Epidermal melanocyte (primary cell): Measurements from ENCODE around the gene TCTN1.
"Not testable (repeated sequence)": the region's sequence is repeated elsewhere in the genome, so short reads cannot be mapped to it uniquely, and the experiment has no call there.

Experiments
- DNase-seq: peaks from one replicate; pipeline ENCODE4 v3.0.0; 2011; ENCODE audit warnings: low spot score; ENCODE audit not compliant: insufficient read length

The TCTN1 gene

DNA sequence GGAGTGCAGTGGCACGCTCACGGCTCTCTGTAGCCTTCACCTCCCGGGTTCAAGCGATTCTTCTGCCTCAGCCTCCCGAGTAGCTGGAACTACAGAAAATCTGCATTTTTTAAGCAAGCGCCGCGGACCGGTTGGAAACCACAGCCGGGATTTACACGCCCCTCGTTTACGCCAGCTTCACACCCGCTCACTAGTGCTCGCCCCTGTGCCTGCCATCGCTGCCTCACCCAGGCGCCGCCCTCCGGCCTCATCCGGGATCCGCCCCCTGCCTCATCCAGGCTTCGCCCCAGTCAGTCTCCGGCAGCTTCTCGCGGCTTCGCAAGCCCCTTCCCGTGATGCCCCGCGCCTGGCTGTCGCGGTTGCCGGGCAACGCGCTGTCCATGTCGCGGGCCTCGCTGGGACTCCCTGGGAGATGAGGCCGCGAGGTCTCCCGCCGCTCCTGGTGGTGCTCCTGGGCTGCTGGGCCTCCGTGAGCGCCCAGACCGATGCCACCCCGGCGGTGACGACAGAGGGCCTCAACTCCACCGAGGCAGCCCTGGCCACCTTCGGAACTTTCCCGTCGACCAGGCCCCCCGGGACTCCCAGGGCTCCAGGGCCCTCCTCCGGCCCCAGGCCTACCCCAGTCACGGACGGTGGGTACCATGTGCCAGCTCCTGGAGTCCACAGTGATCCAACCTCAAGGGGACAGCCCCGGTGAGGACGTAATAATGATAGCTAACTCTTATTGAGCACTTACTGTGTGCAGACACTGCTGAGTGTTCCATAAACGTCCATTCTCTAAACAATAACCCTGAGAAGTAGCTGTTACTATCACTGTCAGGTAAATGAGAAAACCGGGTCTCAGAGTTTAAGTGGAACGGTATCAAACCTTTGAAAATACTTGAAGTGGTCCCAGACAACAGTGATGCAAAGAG is at the start of gene TCTN1:
Gene TCTN1 (plus strand): TSS at position 359 of the 914 bp plus-strand sequence. CDS start 54 bp downstream, at position 413.
- peak; percentile 97 for DNase-seq

DNA sequence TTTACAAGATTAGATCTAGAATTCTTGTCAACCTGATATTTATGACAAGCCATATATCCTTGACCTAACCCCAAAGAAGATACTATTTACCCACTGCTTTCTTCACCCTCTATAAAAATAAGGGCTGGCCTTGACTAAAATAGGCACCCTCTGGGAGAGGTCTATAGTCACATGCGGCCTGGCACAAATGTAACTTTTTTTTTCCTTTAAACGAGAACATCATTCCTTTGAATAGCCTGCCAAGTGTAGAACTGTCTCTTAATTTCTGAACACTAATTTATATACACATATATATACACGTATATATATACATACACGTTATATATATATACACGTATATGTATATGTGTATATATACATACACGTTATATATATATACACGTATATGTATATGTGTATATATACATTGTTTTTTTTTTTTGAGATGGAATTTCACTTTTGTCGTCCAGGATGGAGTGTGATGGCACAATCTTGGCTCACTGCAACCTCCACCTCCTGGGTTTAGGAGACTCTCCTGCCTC is 49.4 kb upstream of the TCTN1 start:
- no peak for DNase-seq

DNA sequence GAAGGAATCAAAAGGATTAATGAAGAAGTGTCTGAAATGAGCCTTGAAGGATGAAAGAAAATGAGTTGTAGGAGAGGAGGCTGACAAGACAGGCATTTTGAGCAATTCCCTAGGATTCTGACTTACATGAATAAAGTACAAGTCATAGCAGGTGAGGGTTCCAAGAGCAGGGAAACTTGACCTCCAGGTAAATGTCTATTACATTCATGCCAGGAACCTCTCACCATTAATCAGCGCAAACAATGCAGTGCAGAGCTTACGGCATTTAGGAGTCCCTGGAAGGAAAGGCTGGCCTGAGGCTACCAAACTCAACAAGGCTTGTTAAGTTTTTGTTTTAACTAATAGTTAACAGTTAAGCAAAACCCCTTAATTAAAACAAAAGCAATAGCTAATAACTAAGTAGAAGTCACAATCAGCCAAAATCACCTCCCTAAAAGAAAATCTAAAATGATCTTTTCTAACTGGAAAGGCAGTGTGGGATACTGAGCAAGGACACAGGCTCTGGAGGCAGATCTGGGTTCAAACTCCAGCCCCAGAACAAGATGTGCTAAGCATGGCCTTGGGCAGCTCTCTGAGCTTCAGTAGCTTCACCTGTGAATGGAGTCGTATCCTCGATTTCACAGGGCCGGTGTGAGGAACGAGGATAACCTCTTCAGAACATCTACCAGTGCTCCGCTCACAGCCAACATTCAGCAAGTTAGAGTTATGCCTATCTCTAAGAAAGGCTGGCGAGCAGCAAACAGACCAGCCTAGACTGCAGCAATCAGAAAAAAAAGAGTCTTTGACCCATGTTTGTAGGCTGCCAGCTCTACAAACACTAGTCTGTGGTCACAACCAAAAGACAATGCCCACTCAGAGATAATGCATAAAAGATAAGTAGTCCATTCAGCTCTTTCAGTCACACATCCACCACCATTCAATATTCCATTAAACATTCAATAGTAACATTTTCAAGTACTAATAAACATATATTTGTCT is 47.7 kb upstream of the TCTN1 start:
- no peak for DNase-seq

DNA sequence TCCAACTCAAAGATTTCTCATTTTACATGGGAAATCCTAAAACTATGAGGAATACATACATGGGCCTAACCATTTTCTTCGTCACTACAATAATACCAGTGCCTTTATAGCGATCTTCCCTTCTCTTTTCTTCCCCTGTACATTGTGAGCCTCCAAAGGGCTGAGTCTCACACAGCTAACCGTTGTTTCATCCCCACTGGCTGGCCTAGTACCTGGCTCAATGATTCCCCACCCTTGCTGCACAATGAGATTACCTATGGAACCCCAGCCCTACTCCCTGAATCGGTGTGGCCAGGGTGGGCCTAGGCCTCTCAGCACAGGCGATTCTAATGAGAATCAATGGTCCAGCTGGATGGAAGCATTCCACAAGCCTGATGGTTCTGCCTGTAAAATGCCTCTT is 46.9 kb upstream of the TCTN1 start:
- DNase-seq: no peak

DNA sequence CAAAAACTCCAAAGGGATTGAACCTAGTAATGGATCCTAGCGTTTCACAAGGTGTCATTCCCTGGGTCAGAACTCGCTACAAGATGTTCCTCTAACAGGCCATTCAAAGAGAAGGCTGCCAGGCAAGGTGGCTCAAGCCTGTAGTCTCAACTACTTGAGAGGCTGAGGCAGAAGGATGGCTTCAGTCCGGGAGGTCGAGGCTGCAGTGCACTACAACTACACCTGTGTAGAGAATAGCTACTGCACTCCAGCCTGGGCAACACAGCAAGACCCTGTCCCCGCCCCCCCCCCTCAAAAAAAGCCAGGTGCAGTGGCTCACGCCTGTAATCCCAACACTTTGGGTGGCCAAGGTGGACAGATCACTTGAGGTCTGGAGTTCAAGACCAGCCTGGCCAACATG is 45.2 kb upstream of the TCTN1 start:
- no peak for DNase-seq

DNA sequence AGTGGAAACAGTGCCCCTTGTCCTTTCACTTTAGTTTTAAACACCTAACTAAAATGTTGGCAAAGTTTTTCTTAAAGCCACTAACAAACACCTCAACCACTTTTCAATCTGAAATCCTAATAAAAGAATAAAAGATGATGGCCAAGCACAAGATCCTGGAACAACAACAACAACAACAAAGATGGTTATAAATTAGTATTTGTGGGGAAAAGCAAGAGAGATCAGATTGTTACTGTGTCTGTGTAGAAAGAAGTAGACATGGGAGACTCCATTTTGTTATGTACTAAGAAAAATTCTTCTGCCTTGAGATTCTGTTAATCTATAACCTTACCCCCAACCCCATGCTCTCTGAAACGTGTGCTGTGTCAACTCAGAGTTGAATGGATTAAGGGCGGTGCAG is 44.1 kb upstream of the TCTN1 start:
- DNase-seq: not testable (repeated sequence)

DNA sequence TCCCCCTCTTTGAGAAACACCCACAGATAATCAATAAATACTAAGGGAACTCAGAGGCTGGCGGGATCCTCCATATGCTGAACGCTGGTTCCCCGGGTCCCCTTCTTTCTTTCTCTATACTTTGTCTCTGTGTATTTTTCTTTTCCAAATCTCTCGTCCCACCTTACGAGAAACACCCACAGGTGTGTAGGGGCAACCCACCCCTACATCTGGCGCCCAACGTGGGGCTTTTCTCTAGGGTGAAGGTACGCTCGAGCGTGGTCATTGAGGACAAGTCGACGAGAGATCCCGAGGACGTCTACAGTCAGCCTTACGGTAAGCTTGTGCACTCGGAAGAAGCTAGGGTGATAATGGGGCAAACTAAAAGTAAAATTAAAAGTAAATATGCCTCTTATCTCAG is 43.1 kb upstream of the TCTN1 start:
- DNase-seq: not testable (repeated sequence)

DNA sequence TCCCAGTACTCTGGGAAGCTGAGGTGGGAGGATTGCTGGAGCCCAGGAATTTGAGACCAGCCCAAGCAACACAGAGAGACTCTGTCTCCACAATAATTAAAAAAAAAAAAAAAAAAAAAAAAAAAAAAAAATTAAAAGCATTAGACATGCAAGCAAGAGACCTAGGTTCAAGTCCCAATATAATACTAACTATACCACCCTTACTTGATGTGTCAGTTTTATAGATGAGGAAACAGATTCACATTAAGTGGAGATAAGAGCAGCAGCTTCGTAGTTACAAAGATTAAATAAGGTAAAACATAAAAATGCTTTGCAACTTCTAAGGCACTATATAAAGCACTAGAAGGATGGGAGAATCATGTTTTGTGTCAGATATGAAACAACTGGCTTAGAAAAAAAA is 39.9 kb upstream of the TCTN1 start:
- no peak for DNase-seq

DNA sequence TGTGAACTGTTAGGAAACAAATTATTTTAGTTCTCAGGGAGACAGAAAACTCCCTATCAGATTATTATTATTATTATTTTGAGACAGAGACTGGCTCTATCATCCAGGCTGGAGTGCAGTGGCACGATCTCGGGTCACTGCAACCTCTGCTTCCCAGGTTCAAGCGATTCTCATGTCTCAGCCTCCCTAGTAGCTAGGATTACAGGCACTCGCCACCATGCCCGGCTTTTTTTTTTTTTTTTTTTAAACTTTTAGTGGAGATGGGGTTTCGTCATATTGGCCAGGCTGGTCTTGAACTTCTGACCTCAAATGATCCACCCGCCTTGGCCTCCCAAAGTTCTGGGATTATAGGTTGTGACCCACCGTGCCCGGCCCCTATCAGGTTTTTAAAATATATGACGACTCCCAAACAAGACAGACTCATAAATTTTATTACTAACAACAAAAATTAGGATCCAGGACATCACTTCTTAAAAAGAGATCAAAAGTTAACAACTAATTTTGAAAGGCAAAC is 39.2 kb upstream of the TCTN1 start:
- not testable (repeated sequence) for DNase-seq

DNA sequence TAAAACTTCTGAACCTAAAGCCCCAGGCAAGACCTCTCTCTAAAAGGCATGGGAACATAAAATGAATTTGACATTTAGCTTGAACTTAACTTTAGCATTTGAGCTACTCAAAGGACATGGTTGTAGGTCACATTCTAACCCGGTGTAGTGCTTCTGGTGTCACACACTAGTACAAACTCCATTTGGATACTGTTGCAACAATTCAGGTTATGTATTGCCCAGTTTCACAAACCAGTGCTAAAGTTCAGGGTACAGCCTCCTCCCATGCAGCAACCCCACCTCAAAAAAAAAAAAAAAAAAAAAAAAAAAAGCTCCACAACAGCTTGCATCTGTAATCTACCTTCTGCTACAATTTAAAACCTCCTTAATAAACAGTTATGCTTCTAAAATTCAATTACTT is 38.6 kb upstream of the TCTN1 start:
- no peak for DNase-seq

DNA sequence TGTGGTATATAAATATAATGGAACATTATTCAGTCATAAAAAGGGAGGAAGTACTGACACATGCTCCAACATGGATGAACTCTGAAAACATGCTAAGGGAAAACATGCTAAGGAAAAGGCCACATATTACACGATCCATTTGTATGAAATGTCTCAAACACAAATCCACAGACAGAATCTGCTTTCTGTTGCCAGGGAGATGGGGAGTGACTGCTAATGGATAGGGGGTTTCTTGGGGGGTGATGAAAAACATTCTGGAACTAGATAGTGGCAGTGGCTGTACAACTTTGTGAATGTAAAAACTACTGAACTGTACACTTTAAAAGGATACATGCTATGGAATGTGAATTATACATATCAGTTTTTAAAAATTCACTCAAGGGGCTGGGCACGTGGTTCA is 37.4 kb upstream of the TCTN1 start:
- DNase-seq: no peak

DNA sequence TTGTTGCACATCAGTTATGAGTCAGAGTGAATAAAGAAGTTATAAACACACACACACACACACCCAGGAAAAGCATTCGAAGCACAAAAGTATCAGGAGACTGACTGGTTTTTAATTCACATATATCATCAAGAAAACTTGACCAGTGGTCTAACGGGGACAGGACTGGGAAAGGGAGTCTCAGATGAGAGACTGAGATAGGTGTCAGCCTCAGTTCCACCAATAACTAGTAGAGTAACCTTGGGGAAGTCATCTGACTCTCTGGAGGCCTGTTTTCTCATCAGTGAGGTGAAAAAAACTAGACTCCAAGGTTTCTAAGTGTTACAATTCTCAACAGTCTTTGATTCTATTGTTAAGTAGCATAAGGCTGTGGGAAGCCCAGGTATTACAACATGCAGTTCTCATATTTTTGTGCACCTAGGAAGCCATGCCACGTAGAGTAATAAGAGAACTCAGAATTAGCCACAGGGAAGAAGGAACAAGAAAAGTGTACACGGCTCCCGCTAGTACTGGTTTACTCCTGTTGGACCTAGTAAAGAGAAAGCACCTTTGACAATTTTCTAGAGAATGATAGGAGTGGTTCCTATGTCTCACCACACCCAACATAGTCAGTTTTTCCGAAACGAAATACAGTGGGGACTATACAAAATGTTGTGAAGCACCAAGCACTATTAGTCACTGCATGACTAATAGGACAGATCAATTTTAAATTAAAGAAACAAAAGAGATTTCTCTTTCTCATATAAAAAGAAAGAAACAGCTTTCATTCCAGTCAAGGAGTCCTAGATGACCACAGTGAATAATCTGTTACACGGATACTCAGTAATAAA is 35.9 kb upstream of the TCTN1 start:
- DNase-seq: peak; percentile 21

DNA sequence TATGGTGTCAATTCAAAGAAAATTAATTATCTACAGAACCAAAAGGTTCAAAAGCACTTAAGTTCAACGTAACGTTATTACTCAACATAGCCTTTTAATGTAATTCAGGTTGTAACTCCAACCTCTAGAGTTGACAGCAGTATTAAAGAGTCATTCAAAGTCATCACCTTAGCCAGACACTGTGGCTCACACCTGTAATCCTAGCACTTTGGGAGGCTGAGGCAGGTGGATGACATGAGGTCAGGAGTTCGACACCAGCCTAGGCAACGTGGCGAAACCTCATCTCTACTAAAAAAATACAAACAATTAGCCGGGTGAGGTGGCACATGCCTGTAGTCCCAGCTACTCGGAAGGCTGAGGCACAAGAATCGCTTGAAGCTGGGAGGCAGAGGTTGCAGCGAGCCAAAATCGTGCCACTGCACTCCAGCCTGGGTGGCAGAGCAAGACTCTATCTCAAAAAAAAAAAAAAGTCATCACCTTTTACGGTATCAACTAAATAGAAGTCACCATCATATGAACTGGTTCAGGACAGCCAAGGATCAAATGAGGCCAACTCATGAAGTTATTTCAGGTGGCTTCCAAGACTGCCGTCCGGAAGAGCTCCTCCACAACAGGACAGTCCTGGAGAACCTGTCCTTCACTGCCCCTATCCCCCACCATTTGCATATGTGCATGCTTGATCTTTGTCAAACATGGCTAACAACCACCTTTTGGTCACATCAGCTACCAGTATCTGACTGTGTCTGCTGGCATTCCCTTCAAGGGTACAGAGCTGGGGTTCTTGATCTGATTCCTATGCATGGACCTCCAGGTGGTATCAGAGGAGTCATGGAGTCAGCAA is 35.0 kb upstream of the TCTN1 start:
- no peak for DNase-seq

DNA sequence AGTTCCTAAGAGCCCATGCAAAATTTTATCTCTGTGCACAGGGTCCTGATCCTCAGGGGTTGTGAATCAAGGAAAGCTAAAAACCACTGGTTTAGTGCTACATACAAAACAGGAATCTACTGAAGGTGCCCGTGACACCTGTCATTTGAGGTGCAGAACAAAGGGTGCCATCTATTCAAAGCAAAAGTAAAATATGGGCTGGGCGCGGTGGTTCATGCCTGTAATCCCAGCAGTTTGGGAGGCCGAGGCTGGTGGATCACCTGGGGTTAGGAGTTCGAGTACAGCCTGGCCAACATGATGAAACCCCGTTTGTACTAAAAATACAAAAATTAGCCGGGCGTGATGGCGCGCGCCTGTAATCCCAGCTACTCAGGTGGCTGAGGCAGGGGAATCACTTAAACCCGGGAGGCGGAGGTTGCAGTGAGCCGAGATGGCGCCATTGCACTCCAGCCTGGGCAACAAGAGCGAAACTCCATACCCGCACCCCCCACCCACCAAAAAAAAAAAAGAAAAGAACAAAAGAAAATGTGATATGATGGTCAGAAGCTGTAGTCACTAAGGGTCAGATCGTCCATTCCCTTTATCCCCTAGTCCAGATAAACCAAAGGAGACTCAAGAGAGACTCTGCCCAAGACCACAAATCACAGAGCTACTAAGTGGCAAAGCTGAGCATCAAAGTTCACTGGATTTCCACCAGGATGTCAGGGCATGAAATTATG is 34.2 kb upstream of the TCTN1 start:
- no peak for DNase-seq

DNA sequence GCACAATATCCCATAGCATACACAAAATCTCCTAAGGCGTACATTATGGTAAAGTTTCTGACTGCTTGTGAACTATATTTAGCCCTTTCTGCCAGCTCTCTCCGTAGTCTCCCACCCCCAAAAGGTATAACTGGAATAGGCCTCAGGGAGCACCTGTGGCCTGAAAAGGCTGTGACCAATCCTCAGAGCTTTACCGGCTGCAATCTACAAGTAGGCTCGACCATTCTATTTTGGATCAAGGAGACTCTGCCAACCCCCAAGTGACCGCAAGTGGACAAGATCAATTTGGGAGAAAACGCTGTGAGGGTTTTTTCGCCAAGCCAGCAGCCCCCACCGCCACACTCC is 32.0 kb upstream of the TCTN1 start:
- DNase-seq: no peak

DNA sequence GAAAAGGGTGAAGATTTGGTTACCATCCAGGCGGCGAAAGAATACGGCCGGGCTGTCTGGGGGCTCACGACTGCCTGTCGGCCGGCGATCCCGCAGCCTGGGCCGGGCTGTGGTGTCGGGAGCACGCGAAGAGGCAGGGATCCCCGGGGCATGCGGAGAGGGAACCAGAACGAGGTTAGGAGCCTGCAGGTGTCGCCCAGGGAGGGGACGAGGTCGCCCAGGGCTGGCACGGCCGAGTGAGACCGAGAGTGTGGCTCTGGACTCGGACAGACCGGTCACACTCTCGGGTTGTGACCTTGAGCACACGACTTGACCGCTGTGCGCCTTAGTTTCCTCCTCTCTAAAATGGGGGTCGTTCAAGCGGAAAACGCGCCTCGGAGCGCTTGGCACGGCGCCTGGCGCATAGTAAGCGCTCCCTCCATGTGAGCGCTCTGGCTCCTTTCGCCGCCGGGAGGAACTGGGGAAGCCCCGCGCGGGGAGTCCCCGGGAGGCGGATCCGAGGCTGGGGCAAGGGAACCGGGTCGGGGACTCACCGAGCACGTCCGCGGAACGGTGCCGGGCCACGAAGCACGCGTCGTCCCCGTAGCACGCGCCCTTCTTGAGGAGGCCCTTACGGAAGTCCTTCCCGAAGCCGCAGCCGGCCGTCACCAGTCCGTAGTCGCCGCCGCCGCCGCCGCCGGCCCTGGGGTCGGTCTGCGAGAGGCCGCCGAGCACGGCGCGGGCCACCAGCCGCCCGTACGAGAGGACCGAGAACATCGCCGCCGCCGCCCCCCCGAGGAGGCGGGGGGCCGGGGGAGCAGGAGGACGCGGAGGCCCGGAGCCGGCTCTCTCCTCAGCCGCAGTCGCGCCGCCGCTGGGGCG is 31.4 kb upstream of the TCTN1 start:
- DNase-seq: no peak

DNA sequence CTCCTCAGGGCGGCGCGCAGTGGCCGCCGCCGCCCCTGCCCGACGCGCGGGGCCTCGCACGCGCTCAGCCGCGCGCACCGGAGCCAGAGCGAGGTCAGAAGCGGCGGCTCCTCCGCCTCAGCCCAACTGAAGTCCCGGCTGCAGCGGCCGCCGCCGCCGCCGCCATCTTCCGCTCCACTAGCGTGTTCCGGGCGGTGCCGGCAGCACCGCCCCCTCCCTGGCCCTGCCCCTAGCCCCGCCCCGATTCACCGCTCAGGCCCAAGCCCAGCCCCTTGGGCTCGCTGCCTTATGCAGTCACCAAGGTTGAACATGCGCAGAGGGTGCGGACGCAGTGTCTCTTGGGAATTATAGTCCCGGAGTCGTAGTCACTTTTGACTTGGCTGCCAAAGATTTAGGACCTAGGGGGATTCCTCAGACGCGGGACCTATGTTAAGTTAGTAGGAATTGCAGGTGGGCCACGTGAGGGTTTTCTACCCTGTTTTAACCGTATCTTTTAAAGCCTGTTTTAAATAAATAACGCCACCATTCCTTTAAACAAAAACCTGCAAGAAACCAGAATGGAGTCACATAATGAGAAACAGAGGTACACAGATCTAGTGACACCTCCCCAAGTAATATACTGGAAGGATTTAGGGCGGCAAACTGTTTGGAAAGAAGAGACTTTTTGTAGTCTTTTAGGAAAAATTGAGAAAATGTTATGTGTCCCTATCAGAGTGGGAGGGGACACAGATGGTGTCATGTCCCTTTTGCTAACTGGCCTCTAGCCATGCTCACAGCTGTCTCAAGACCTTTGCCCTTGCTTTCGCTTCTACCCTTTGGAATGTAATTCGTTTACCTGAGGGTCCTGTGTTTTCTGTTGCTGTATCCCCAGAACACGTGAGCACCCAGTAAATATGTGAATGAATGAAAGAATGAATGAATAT is 30.5 kb upstream of the TCTN1 start, which contains the start of gene PPTC7:
Gene PPTC7 (minus strand): TSS at position 182 of the 923 bp plus-strand sequence. CDS start 287 bp downstream, outside the sequence.
- DNase-seq: peak; percentile 88
